HepG2 (cell line): Measurements from ENCODE around the gene GPLD1. TPM values are rescaled to one million over a fixed set of nuclear protein-coding genes. Genes with fewer than 3 reads are reported as not detected.

Source experiments
- AGO1 ChIP-seq: fragments of 200-400 bp; formaldehyde crosslinking; IDR thresholded peaks from 2 replicates; pipeline ENCODE4 v1.6.1; 2017; ENCODE audit warnings: mild to moderate bottlenecking, low read depth, low read length, moderate library complexity; ENCODE audit not compliant: poor library complexity, severe bottlenecking
- ATAD3A ChIP-seq: sonication (generic); formaldehyde crosslinking; IDR thresholded peaks from 2 replicates; pipeline ENCODE4 v1.4.0; 2020; ENCODE audit warnings: missing genetic modification reagents
- FOXJ3 ChIP-seq: sonication (generic); formaldehyde crosslinking; IDR thresholded peaks from 2 replicates; pipeline ENCODE4 v1.4.0; 2020; ENCODE audit warnings: missing genetic modification reagents, mild to moderate bottlenecking, borderline replicate concordance
- HNRNPL ChIP-seq: fragments of 200-400 bp; formaldehyde crosslinking; IDR thresholded peaks from 2 replicates; pipeline ENCODE4 v1.6.1; 2017; ENCODE audit warnings: mild to moderate bottlenecking, low read depth, low read length
- MED1 ChIP-seq: sonication (generic); formaldehyde crosslinking; IDR thresholded peaks from 2 replicates; pipeline ENCODE4 v1.4.0; 2020; ENCODE audit warnings: missing genetic modification reagents
- MXD3 ChIP-seq: IDR thresholded peaks from 2 replicates; pipeline ENCODE4 v1.6.1; 2016; ENCODE audit warnings: mild to moderate bottlenecking, missing biosample characterization, missing genetic modification reagents
- RBAK ChIP-seq: sonication (generic); formaldehyde crosslinking; IDR thresholded peaks from 2 replicates; pipeline ENCODE4 v1.5.1; 2020; ENCODE audit warnings: mild to moderate bottlenecking, missing genetic modification reagents
- RBM39 ChIP-seq: fragments of 200-400 bp; formaldehyde crosslinking; IDR thresholded peaks from one replicate; pipeline ENCODE4 v1.6.1; 2018; ENCODE audit warnings: antibody characterized with exemption, mild to moderate bottlenecking, low read depth, low read length; ENCODE audit not compliant: poor library complexity, severe bottlenecking
- SAP130 ChIP-seq: IDR thresholded peaks from 2 replicates; pipeline ENCODE4 v1.6.1; 2016; ENCODE audit warnings: low read depth
- SNAPC4 ChIP-seq: sonication (generic); formaldehyde crosslinking; IDR thresholded peaks from 2 replicates; pipeline ENCODE4 v1.4.0; 2020; ENCODE audit warnings: mild to moderate bottlenecking, missing genetic modification reagents
- TARDBP ChIP-seq: sonication (generic); formaldehyde crosslinking; IDR thresholded peaks from 2 replicates; pipeline ENCODE4 v1.8.0; 2022; ENCODE audit warnings: mild to moderate bottlenecking, missing genetic modification reagents
- TBX3 ChIP-seq: fragments of 450-650 bp; IDR thresholded peaks from 2 replicates; pipeline ENCODE4 v1.6.1; 2017; ENCODE audit warnings: antibody characterized with exemption, mild to moderate bottlenecking, inconsistent platforms, borderline replicate concordance
- TCF7 ChIP-seq: sonication (generic); IDR thresholded peaks from 2 replicates; pipeline ENCODE4 v1.6.1; 2016; ENCODE audit warnings: antibody characterized with exemption, low read depth
- ZKSCAN5 ChIP-seq: sonication (generic); formaldehyde crosslinking; IDR thresholded peaks from 2 replicates; pipeline ENCODE4 v1.5.1; 2020; ENCODE audit warnings: mild to moderate bottlenecking, missing genetic modification reagents
- ZNF3 ChIP-seq: IDR thresholded peaks from 2 replicates; pipeline ENCODE4 v1.7.0; 2017; ENCODE audit warnings: inconsistent platforms
- ZNF549 ChIP-seq: sonication (generic); formaldehyde crosslinking; IDR thresholded peaks from 2 replicates; pipeline ENCODE4 v1.5.0; 2020; ENCODE audit warnings: missing genetic modification reagents
- ZNF556 ChIP-seq: sonication (generic); formaldehyde crosslinking; IDR thresholded peaks from 2 replicates; pipeline ENCODE4 v1.4.0; 2020; ENCODE audit warnings: mild to moderate bottlenecking, missing genetic modification reagents, borderline replicate concordance
- ZSCAN9 ChIP-seq: IDR thresholded peaks from 2 replicates; pipeline ENCODE4 v1.6.1; 2016; ENCODE audit warnings: borderline replicate concordance
- polyA plus RNA-seq, 8 experiments: library from polyadenylated mRNA; depleted of rRNA in 3 of 8; stranded (reverse) in 7 of 8; unstranded in 1 of 8; fragments of >200 nt; fragmentation: Illumina TruSeq in 4 of 8; extraction: Trizol in 4 of 8; gene quantifications; 2 replicates each; pipeline versions ENCODE4 v1.2.1 to v1.2.3, GENCODE V29; 2011 to 2016; ENCODE audit warnings: low read depth in 4 of 8, missing spikeins in 1 of 8, mixed read lengths in 1 of 8; ENCODE audit not compliant: insufficient read depth in 1 of 8
- total RNA-seq, 5 experiments: library from RNA; depleted of rRNA; stranded (reverse); fragments of >200 nt; fragmentation: Illumina TruSeq; extraction: Trizol; gene quantifications; 2 replicates each; pipeline ENCODE4 v1.2.3, GENCODE V29; 2016; ENCODE audit warnings: low read depth in 1 of 5

The GPLD1 gene
- total and polyA plus RNA-seq, 2 of the 13 experiments (the other 11 are each of a cell fraction or from before 2014, with no cell fraction given), result 6.2 to 7.6 TPM

- 0 out of 2 replicates have a peak, but pooled peaks have one; percentile 33 for TF ChIP-seq TCF7
- peak; percentile 72 for TF ChIP-seq MED1 (CRISPR knock-in tag)
- no peak for TF ChIP-seq ZSCAN9
- TF ChIP-seq RBAK (CRISPR knock-in tag), result no peak
- peak; percentile 64; the same call in 1 of the 2 replicates for TF ChIP-seq FOXJ3 (CRISPR knock-in tag)
- no peak for TF ChIP-seq ATAD3A (CRISPR knock-in tag)
- TF ChIP-seq RBM39, result no peak
- no peak for TF ChIP-seq ZNF3 (CRISPR knock-in tag)
- TF ChIP-seq TBX3, result no peak
- no peak for TF ChIP-seq MXD3 (CRISPR knock-in tag)
- no peak for TF ChIP-seq ZNF549 (CRISPR knock-in tag)
- TF ChIP-seq SNAPC4, result 0 out of 2 replicates have a peak, but pooled peaks have one; percentile 68
- peak; percentile 93 for TF ChIP-seq SAP130
- 0 out of 2 replicates have a peak, but pooled peaks have one; percentile 47 for TF ChIP-seq TARDBP (CRISPR knock-in tag)
- no peak for TF ChIP-seq HNRNPL
- TF ChIP-seq ZNF556 (CRISPR knock-in tag), result peak; percentile 78; the same call in 1 of the 2 replicates
- no peak for TF ChIP-seq AGO1
- no peak for TF ChIP-seq ZKSCAN5 (CRISPR knock-in tag)
Measured at GRCh38 chr6:24504649-24505586, 15.5 kb upstream of the GPLD1 start (continued).
